Hepatocyte (in vitro differentiated cells): Measurements from ENCODE around the gene STYX. TPM values are rescaled to one million over a fixed set of nuclear protein-coding genes. Genes with fewer than 3 reads are reported as not detected.

Experiments used
- DNase-seq: peaks from one replicate; pipeline ENCODE4 v3.0.0-alpha.2; 2016; ENCODE audit warnings: low spot score
- H2AFZ ChIP-seq: fragments of 200-600 bp; sonication (generic); 2 replicates; pipeline ENCODE4 v1.6.0; 2016; ENCODE audit warnings: antibody characterized with exemption, mild to moderate bottlenecking
- H3K27ac ChIP-seq: fragments of 200-600 bp; sonication (generic); 2 replicates; pipeline ENCODE4 v1.5.1; 2016; ENCODE audit warnings: mild to moderate bottlenecking
- H3K27me3 ChIP-seq: fragments of 200-600 bp; sonication (generic); 2 replicates; pipeline ENCODE4 v1.6.1; 2016
- H3K36me3 ChIP-seq: fragments of 200-600 bp; sonication (generic); replicated peaks from 2 replicates; pipeline ENCODE4 v1.5.1; 2016; ENCODE audit warnings: low read depth; ENCODE audit not compliant: insufficient read depth
- H3K4me1 ChIP-seq: fragments of 200-600 bp; sonication (generic); 2 replicates; pipeline ENCODE4 v1.5.1; 2016; ENCODE audit warnings: mild to moderate bottlenecking, moderate library complexity; ENCODE audit not compliant: insufficient read depth
- H3K4me2 ChIP-seq: fragments of 200-600 bp; sonication (generic); 2 replicates; pipeline ENCODE4 v1.6.0; 2016
- H3K4me3 ChIP-seq: fragments of 200-600 bp; sonication (generic); 2 replicates; pipeline ENCODE4 v1.5.1; 2016; ENCODE audit warnings: mild to moderate bottlenecking
- H3K79me2 ChIP-seq: fragments of 200-600 bp; sonication (generic); 2 replicates; pipeline ENCODE4 v1.6.0; 2017; ENCODE audit warnings: mild to moderate bottlenecking
- H3K9me2 ChIP-seq: fragments of 200-600 bp; sonication (generic); replicated peaks from 2 replicates; pipeline ENCODE4 v1.6.0; 2017; ENCODE audit warnings: mild to moderate bottlenecking; ENCODE audit not compliant: insufficient read depth
- H3K9me3 ChIP-seq: fragments of 200-600 bp; sonication (generic); 2 replicates; pipeline ENCODE4 v1.5.1; 2016; ENCODE audit warnings: low read depth, mild to moderate bottlenecking
- H4K20me1 ChIP-seq: fragments of 200-600 bp; sonication (generic); 2 replicates; pipeline ENCODE4 v1.6.0; 2016; ENCODE audit warnings: mild to moderate bottlenecking; ENCODE audit not compliant: insufficient read depth, poor library complexity, severe bottlenecking
- EZH2 ChIP-seq: fragments of 200-600 bp; sonication (generic); IDR thresholded peaks from 2 replicates; pipeline ENCODE4 v1.6.1; 2016; ENCODE audit warnings: antibody characterized with exemption, mild to moderate bottlenecking, borderline replicate concordance
- EZH2phosphoT487 ChIP-seq: fragments of 200-600 bp; sonication (generic); IDR thresholded peaks from one replicate; pipeline ENCODE4 v1.6.1; 2018; ENCODE audit warnings: antibody characterized with exemption, mild to moderate bottlenecking, low read depth, moderate library complexity; ENCODE audit not compliant: unreplicated experiment, severe bottlenecking
- WGBS: methylation state at CpG from one replicate; pipeline ENCODE4 v1.1.6; 2016; ENCODE audit warnings: low lambda C conversion rate; ENCODE audit errors: missing lambda C conversion rate; 5-methylcytosine and 5-hydroxymethylcytosine counted together
- polyA plus RNA-seq: library from polyadenylated mRNA; unstranded; fragments of >200 nt; fragmentation: Nextera tagmentation; extraction: Ambion mirVana; gene quantifications from 2 replicates; pipeline ENCODE4 v1.2.1, GENCODE V29; 2016
- total RNA-seq: library from RNA; depleted of rRNA; stranded (reverse); fragments of >200 nt; gene quantifications from 2 replicates; pipeline ENCODE4 v1.2.3, GENCODE V29; 2014
- TF ChIP-seq, protein P1 (sequence below): fragments of 200-600 bp; sonication (generic); IDR thresholded peaks from 2 replicates; pipeline ENCODE4 v1.5.1; 2016; ENCODE audit warnings: antibody characterized with exemption, mild to moderate bottlenecking; ENCODE audit not compliant: poor library complexity

The STYX gene
- total and polyA plus RNA-seq, 2 experiments from 2014 or later = 8.1 to 21.5 TPM

DNA sequence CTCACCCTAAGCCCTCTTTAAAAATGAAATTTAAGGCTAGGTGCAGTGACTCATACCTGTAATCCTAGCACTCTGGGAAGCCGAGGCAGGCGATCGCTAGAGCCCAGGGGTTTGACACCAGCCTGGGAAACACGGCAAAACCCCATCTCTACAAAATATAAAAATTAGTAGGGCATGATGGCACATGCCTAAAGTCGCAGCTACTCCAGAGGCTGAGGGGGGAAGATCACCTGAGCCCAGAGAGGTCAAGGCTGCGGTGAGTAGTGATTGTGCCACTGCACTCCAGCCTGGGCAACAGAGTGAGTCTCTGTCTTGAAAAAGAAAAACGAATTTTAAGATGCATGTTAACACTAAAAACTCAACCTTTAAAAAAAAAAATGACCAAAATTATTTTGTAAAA lies 48.7 kb downstream of the STYX start:
- Histone ChIP-seq H3K27ac (no peak overlapping the region), H3K79me2 (no peaks in the 10 kb centered on the region), H3K9me2 (no peaks in the 10 kb centered on the region), H3K4me2 (no peak overlapping the region), H3K9me3 (no peaks in the 10 kb centered on the region), H3K4me3 (no peak overlapping the region), H2AFZ (no peak overlapping the region), H3K36me3 (no peaks in the 10 kb centered on the region), H4K20me1 (no peaks in the 10 kb centered on the region), H3K4me1 (no peaks in the 10 kb centered on the region), H3K27me3 (no peaks in the 10 kb centered on the region)
- WGBS = 87% methylated on average over 7 of the region's 7 CpGs
- no peak for DNase-seq
- no peak for TF ChIP-seq EZH2
- no peak for TF ChIP-seq EZH2phosphoT487
- TF ChIP-seq, protein P1, sequence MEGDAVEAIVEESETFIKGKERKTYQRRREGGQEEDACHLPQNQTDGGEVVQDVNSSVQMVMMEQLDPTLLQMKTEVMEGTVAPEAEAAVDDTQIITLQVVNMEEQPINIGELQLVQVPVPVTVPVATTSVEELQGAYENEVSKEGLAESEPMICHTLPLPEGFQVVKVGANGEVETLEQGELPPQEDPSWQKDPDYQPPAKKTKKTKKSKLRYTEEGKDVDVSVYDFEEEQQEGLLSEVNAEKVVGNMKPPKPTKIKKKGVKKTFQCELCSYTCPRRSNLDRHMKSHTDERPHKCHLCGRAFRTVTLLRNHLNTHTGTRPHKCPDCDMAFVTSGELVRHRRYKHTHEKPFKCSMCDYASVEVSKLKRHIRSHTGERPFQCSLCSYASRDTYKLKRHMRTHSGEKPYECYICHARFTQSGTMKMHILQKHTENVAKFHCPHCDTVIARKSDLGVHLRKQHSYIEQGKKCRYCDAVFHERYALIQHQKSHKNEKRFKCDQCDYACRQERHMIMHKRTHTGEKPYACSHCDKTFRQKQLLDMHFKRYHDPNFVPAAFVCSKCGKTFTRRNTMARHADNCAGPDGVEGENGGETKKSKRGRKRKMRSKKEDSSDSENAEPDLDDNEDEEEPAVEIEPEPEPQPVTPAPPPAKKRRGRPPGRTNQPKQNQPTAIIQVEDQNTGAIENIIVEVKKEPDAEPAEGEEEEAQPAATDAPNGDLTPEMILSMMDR = no peak

DNA sequence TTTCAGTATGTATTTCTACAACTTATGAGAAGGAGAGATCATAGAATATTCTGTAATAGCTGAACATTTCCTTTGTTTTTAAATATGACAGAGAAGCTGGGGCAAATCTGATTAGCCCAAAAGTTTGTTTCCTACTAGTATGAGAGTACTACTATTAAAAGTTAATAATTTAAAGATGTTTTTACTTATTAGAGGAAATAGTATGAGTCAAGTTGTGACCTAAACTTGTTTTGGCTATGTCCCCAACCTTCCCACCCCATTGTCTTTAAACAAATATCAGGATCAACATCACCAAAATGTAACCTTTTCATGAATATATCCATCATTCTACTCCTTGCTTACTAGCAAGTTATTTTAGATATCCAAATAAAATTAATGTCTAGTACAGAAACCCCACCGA lies 50.9 kb downstream of the STYX start:
- Histone ChIP-seq H3K79me2 (peaks cover 2% of the 10 kb centered on the region), H3K4me1 (no peaks in the 10 kb centered on the region), H3K36me3 (no peaks in the 10 kb centered on the region), H3K9me3 (no peaks in the 10 kb centered on the region), H3K4me3 (no peak overlapping the region), H3K27ac (no peak overlapping the region), H3K4me2 (no peak overlapping the region), H2AFZ (no peak overlapping the region), H4K20me1 (no peaks in the 10 kb centered on the region), H3K27me3 (no peaks in the 10 kb centered on the region), H3K9me2 (no peaks in the 10 kb centered on the region)
- 100% methylated on average over 1 of the region's 1 CpG for WGBS
- DNase-seq = no peak
- TF ChIP-seq EZH2phosphoT487 = no peak
- TF ChIP-seq, protein P1 = no peak
- no peak for TF ChIP-seq EZH2

DNA sequence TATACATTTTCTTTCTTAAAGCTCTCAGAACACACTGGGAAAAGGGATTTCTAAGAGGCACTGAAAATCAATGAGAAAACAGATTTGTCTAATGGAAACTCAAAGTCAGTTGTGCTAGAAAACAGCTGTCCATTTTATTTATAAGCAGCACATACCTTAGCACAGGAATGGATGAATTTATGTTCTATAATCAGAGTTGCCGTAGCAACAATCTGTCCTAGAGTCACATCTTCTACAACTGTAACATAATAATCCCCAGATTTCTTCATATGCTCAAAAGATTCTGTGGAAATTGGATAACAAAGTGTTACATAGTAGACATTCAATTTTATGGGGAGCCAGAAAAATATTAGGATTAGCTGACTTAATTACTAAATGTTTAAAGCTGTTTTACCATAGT lies 51.7 kb downstream of the STYX start:
- H3K27me3 ChIP-seq = no peaks in the 10 kb centered on the region
- H3K4me3 ChIP-seq = no peak overlapping the region
- DNase-seq = no peak
- 100% methylated on average over 1 of the region's 1 CpG for WGBS
- no peaks in the 10 kb centered on the region for H3K36me3 ChIP-seq
- no peak overlapping the region for H3K4me2 ChIP-seq
- TF ChIP-seq EZH2phosphoT487 (no peak), EZH2 (no peak)
- TF ChIP-seq, protein P1 = no peak
- no peak overlapping the region for H3K27ac ChIP-seq
- peaks cover 2% of the 10 kb centered on the region for H3K79me2 ChIP-seq
- H3K9me3 ChIP-seq = no peaks in the 10 kb centered on the region
- no peaks in the 10 kb centered on the region for H3K9me2 ChIP-seq
- no peaks in the 10 kb centered on the region for H4K20me1 ChIP-seq
- H3K4me1 ChIP-seq = no peaks in the 10 kb centered on the region
- no peak overlapping the region for H2AFZ ChIP-seq

DNA sequence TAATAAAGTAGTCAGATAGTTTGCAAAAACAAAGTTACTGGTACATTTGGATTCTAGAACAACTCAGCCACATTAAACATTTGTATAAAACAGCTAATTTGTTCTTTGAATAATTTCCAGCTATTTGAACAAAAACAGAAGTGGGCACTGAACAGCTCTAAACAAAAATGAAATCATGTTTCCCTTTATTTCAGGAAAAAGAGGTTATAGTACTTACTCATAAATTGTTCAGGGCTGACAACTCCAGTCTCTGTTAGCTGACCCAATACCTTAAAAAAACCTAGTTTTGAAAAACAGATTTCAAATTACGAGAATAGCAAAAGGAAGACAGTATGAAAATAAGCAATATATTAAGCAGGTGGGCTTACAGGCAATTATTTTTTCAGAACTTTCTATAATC lies 53.2 kb downstream of the STYX start:
- Histone ChIP-seq H3K4me2 (no peak overlapping the region), H2AFZ (no peak overlapping the region), H3K27me3 (no peaks in the 10 kb centered on the region), H3K36me3 (no peaks in the 10 kb centered on the region), H4K20me1 (no peaks in the 10 kb centered on the region), H3K9me2 (no peaks in the 10 kb centered on the region), H3K4me1 (no peaks in the 10 kb centered on the region), H3K9me3 (no peaks in the 10 kb centered on the region), H3K4me3 (no peak overlapping the region), H3K79me2 (peaks cover 17% of the 10 kb centered on the region), H3K27ac (no peak overlapping the region)
- 93% methylated on average over 1 of the region's 1 CpG for WGBS
- no peak for DNase-seq
- TF ChIP-seq, protein P1 = no peak
- no peak for TF ChIP-seq EZH2
- no peak for TF ChIP-seq EZH2phosphoT487
